Measurements from ENCODE around the gene TIMM10B.
A peak's percentile ranks its signal among the peaks of the same experiment; 100 is the strongest.

TIMM10B gene, protein sequence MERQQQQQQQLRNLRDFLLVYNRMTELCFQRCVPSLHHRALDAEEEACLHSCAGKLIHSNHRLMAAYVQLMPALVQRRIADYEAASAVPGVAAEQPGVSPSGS

DNA sequence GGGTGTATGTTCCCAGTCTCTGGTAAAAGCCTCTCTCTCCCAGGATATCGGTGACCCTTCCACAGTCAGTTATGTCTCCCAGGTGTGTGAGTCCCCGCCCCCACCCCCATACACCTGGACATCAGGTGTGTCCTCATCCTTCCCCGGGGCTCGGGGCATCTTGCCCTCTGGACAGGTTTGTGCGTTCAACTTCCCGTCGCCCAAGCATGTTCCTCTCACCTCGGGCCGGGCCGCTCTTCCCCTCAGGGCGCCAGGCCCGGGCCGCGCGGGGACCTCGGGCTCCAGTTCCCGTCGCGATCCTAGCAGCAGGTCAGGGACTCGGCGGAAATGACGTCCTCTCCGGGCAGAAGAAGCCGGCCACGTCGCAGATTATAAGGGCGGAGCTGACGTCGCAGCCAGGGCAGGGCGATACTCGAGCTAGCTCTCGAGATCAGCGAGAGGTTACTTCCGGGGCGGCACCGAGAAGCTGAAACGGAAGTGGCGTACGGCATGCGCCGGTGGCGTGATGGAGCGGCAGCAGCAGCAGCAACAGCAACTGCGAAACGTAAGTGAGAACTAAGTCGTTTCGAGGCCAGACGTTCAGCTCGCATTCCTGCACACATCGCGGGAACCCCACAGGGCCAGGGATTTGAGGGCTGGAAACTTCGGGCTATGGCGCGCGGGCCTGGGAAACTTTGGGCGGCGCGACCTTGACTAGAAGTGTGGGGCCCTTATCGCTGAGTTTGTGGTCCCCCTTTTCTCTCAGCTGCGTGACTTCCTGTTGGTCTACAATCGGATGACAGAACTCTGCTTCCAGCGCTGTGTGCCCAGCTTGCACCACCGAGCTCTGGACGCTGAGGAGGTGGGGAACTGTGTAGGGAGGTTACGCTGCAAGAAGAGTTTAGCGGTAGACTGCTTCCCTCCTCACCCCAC is at the start of gene TIMM10B, which contains the start of gene ARFIP2:
Gene TIMM10B (plus strand): TSS at position 490 of the 912 bp plus-strand sequence. CDS start 16 bp downstream, at position 506.
Gene ARFIP2 (minus strand): TSS at position 320 of the 912 bp plus-strand sequence. CDS start 910 bp downstream, outside the sequence.
- no peak for TF ChIP-seq GATA1 (IDR thresholded peaks at IDR 0.05; ENCODE audit: low read depth, low read length)
- TF ChIP-seq POLR2A (IDR thresholded peaks at IDR 0.05; ENCODE audit: low read length) = peak; percentile 99
- DNase-seq = peak; percentile 99

DNA sequence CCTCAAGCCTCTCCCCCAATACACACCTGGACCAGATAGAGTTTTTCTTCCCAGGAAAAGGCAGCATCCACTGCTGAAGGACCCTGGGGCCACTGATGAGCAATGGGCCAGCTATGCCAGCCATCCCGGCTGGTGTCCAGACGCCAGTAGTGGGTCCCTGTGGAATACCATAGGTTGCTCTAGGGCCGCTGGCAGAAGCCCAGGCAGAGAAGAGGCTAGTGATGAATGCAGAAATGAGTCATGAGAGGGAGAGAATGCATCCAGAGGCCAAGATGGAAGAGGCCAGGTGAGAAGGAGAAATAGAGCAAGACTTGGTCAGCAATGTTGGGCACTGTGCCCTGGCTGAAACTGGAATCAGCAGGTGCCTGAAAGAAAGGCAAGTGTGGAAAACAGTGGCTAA is 49.4 kb upstream of the TIMM10B start:
- TF ChIP-seq POLR2A (IDR thresholded peaks at IDR 0.05; ENCODE audit: low read length) (no peak), GATA1 (IDR thresholded peaks at IDR 0.05; ENCODE audit: low read depth, low read length) (no peak)
- no peak for DNase-seq

DNA sequence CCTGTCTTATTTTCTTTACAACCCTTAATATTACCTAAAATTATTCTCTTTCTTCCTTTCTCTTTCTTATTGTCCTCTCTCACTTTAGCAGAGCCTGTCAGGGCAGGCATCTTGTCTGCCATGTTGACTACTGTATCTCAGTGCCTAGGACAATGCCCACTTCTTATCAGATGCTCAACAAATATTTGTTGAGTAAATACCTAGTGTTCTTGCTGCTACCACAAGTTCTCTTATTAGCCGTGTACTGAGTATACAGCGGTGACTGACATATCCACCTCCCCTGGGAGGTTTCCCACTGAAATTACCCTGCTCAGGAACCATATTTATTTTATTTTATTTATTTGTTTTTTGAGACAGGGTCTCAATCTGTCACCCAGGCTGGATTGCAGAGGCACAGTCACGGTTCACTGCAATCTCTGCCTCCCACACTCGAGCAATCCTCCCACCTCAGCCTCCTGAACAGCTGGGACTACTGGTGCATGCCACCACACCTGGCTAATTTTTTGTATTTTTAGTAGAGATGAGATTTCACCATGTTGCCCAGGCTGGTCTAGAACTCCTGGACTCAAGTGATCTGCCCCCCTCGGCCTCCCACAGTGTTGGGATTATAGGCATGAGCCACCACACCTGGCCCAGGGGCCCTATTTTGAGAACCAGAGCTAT is 47.2 kb upstream of the TIMM10B start:
- DNase-seq = no peak
- TF ChIP-seq GATA1 (IDR thresholded peaks at IDR 0.05; ENCODE audit: low read depth, low read length) (no peak), POLR2A (IDR thresholded peaks at IDR 0.05; ENCODE audit: low read length) (no peak)

DNA sequence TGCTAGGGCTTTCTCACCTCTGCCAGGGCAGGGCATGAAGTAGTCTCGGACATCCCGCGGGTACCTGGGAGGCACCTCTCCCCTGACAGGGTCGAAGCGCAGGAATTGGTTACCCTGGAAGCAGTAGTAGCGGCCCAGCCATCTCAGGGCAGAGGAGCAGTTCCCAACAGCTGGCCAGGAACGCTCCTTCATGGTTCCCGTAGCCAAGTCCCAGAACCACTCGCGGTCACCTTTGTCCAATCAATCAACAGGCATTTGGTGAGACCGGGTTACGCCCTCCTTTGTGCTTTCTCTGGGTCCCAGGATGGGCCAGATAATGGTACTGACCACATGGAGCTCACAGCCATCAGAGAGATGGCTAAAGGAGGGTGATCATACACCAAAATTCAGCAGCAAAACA is 43.9 kb upstream of the TIMM10B start:
- DNase-seq = no peak
- TF ChIP-seq GATA1 (IDR thresholded peaks at IDR 0.05; ENCODE audit: low read depth, low read length) (no peak), POLR2A (IDR thresholded peaks at IDR 0.05; ENCODE audit: low read length) (no peak)

DNA sequence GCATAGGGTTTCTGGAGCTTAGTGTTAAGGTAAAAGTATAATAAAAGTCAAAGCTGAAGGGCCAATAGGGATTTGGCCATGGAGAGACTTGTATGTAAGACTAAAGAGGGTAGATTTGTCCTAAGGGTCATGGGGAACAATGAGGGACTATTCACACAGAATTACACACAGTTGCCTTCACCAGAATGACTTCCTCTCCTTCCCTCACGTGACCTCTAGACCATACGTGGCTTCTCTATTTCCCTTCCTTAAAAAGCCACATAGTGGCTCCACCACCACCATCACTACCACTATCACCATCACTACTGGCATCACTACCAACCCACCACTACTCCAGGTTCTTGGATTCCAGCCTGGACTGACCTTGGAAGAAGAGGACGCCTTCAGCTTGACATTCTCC is 43.3 kb upstream of the TIMM10B start:
- no peak for TF ChIP-seq GATA1 (IDR thresholded peaks at IDR 0.05; ENCODE audit: low read depth, low read length)
- no peak for TF ChIP-seq POLR2A (IDR thresholded peaks at IDR 0.05; ENCODE audit: low read length)
- no peak for DNase-seq

DNA sequence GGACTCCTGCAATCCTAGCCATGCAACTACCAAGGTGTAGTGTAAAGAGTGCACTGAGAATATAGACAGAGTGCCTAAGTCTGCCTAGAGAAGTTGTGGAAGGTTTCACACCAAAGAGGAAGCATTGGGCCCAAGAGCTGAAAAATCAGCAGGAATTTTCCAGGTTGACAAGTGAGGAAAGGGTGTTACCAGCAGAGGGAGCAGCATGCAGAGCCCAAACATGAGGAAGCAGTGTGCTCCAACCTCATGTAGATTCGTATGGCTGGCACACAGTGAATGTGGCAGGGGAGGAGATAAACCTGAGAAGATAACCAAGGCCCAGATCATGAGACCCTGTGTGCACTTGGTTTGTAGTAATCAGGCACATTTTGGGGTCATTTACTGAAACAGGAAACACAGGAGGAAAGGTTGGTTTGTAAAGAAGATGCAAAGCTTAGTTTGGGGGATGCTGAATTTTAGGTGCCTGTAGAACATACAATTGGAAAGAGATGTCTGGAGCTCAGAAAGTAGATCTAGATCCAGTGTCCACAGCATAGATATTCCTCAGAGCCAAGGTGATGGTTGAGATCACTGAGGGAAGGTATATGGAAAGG is 42.2 kb upstream of the TIMM10B start:
- DNase-seq = peak; percentile 77 to 80

DNA sequence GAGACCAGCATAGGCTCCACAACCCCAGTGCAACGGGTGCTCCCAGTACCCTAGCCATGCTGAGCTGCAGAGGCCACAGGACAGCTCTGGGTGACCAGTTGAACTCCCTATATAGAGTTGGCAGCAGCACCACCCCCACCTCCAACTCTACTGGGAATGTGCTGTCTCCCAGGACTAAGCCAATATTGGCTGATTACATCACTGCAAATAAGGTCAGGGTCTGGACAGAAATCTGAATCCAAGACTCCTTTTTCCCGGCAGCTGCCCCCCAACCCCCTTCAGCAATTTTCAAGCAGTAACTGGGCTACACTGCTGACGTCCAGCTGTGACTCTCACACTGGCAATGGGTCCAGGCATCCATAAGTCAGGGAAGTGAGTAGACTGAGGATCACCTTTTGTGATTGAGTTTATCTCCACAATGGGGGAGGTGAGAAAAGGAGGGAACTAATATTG is 40.4 kb upstream of the TIMM10B start, which contains the start of gene HPX:
Gene HPX (minus strand): TSS at position 82 of the 453 bp plus-strand sequence. CDS start 24 bp downstream, at position 58.
- DNase-seq = no peak
- TF ChIP-seq GATA1 (IDR thresholded peaks at IDR 0.05; ENCODE audit: low read depth, low read length) (no peak), POLR2A (IDR thresholded peaks at IDR 0.05; ENCODE audit: low read length) (no peak)

More for the DNA sequence above, 42.2 kb upstream of the TIMM10B start:
- TF ChIP-seq GATA1 (IDR thresholded peaks at IDR 0.05; ENCODE audit: low read depth, low read length) (no peak), POLR2A (IDR thresholded peaks at IDR 0.05; ENCODE audit: low read length) (no peak)

DNA sequence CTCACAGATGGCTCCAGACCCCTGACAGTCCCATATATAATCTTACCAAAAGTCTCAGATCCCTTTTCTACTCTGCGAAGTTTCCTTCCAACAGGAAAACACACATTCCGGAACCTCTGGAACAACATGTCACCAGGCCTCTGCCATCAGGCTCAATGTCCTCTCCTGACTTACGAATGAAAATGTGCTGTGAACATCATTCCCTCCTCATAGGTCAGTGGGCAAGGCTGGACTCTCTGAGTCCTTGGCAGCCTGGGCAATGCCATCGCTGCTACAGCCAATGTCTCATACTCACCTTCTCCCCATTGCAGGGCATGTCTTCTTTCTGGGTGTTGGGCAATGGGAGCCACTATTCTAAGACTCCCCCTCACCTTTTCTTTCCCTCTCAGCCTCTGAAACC is 38.9 kb upstream of the TIMM10B start:
- no peak for DNase-seq
- TF ChIP-seq GATA1 (IDR thresholded peaks at IDR 0.05; ENCODE audit: low read depth, low read length) = no peak
- TF ChIP-seq POLR2A (IDR thresholded peaks at IDR 0.05; ENCODE audit: low read length) = no peak

DNA sequence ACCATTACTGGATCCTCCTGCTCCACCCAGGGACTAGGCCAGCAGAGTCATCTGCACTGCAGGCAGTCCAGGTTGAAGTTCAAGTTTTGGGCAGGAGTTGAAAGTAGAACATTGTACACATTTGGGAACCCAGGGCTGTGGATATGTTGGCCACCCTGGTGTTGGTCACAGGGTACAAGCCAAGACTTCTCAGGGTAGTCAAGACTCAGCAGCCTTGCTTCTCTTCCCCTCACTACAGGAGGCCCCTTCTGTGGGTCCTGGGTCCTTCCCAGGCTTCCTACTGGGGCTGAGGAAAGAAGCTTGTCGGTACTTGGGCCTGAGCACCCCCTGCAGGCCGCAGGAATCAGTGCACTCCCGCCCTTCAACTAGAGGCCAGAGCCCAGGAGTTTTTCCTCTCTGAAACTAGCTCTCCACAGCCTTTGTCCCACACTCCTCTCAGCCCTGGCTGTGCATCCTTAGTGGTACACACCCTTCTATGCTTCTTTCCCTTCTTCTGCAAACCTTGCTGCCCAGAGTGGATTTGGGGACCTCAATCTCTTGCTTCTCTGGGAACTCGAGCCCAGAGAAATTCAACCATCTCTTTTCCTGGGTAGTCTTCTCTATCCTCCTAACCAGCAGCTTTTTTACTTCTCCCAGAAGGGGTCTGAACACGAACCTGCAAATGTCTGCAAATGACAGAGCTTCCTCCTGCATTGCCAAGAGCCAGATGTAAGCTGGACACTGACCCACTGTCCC is 37.9 kb upstream of the TIMM10B start:
- TF ChIP-seq GATA1 (IDR thresholded peaks at IDR 0.05; ENCODE audit: low read depth, low read length) = no peak
- TF ChIP-seq POLR2A (IDR thresholded peaks at IDR 0.05; ENCODE audit: low read length) = no peak
- peak; percentile 57 to 73 for DNase-seq

DNA sequence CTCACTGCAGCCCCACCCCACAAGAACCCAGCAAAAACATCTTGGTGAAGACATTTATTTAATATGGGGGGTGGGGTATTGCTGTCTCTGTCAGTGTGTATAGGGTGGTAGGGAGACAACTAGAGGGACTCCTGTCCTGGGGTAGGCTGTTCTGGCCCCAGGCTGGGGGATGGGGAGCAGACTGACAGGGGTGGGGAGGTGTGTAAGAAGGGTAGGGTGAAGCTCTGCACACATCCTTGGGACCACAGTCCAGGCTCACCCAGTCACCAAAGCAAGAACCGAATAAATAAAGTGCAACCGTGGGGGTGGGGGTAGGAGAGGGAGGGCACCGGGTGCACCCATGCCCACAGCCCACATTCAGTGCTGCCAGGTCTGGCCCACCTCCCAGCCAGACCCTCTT is 32.7 kb upstream of the TIMM10B start:
- TF ChIP-seq POLR2A (IDR thresholded peaks at IDR 0.05; ENCODE audit: low read length) = no peak
- no peak for TF ChIP-seq GATA1 (IDR thresholded peaks at IDR 0.05; ENCODE audit: low read depth, low read length)
- DNase-seq = no peak

DNA sequence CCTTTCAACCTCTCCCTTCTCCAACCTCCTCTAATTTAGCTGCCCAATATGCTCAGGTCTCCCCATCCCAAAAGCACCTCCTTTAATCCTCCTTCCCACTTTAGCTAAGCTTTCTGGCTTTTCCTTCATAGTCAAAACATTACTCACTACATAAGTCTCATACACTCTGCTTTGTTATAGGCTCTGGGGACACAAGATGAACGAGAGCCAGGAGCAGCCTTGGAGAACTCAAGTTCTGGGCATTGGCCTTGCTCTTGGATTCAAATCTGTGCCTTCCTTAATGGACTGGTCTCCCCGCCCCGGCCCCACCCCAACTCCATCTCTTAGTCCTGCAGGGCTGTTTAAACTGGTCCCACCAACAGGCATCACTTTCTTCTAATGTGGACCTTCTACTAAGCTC is 29.1 kb upstream of the TIMM10B start:
- DNase-seq = no peak

DNA sequence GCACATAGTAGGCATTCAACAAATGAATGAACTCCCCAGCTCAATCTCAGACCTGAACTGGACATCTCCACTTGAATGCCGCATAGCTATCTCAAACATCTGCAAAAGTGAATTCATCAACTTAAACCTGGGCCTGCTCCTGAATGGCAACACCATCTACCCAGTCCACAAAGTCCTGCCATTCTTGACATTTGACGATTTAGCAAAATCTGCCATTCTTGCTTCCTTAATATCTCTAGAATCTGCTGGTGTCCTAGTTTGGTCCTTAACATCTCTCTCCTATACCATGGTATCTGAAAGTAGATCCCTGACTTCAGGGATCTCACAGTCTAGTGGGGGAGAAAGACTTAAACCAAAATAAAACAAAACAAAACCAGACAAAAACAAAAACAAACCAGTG is 28.1 kb upstream of the TIMM10B start:
- no peak for DNase-seq
- TF ChIP-seq GATA1 (IDR thresholded peaks at IDR 0.05; ENCODE audit: low read depth, low read length) (no peak), POLR2A (IDR thresholded peaks at IDR 0.05; ENCODE audit: low read length) (no peak)

More for the DNA sequence above, 29.1 kb upstream of the TIMM10B start:
- no peak for TF ChIP-seq GATA1 (IDR thresholded peaks at IDR 0.05; ENCODE audit: low read depth, low read length)
- TF ChIP-seq POLR2A (IDR thresholded peaks at IDR 0.05; ENCODE audit: low read length) = no peak

DNA sequence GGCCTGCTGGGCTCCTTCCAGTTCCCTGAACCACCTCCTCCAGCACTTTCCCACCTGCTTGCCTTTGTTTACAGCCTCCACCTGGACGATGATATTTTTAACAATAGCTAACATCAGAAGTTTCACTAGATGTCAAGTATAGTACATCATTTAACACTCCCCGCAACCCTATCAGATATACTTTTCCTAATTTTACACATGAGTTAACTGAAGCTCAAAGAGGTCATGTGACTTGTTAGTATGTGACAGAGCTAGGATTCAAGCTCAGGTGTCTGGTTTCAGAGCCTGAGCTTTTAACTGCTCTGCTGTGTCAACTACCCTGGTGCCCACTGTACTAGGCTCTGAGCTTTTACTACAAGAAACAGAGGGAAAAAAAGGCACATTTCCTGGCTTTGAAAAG is 26.2 kb upstream of the TIMM10B start:
- no peak for TF ChIP-seq GATA1 (IDR thresholded peaks at IDR 0.05; ENCODE audit: low read depth, low read length)
- no peak for TF ChIP-seq POLR2A (IDR thresholded peaks at IDR 0.05; ENCODE audit: low read length)
- DNase-seq = no peak
